RCC 7860 (cell line): ENCODE measurements around the gene PPIL4.

ENCODE experiments used
- DNase-seq: peaks from one replicate; pipeline ENCODE4 v3.0.0-alpha.2; 2015; ENCODE audit warnings: low spot score
- FAIRE-seq: peaks from 2 replicates; lab custom pipeline; 2012; peaks lifted over from hg19 to GRCh38; lab: Jason Lieb, UNC

The PPIL4 gene

GRCh38 chr6:149545754-149546471, at the start of gene PPIL4:
Gene PPIL4, minus strand, starts transcription at chr6:149546043. Its CDS starts 38 bp downstream, at chr6:149546005.
- DNase-seq, result peak; percentile 77
- FAIRE-seq, result no peak

GRCh38 chr6:149593408-149593807, 47.6 kb upstream of the PPIL4 start:
- DNase-seq, result no peak
- FAIRE-seq, result peak; percentile 30

- no peak for FAIRE-seq
- DNase-seq, result no peak
Measured at GRCh38 chr6:149592983-149593382, 47.1 kb upstream of the PPIL4 start.

GRCh38 chr6:149586149-149586548, 40.3 kb upstream of the PPIL4 start:
- DNase-seq (no peak), FAIRE-seq (no peak)

- FAIRE-seq (no peak), DNase-seq (no peak)
Measured at GRCh38 chr6:149581349-149581748, 35.5 kb upstream of the PPIL4 start.

GRCh38 chr6:149580880-149581279, 35.0 kb upstream of the PPIL4 start:
- DNase-seq (no peak), FAIRE-seq (no peak)

- no peak for DNase-seq
- no peak for FAIRE-seq
Measured at GRCh38 chr6:149567945-149568585, 22.2 kb upstream of the PPIL4 start.

GRCh38 chr6:149567194-149567586, 21.3 kb upstream of the PPIL4 start:
- no peak for DNase-seq
- FAIRE-seq, result no peak

- no peak for FAIRE-seq
Measured at GRCh38 chr6:149566410-149567193, 20.8 kb upstream of the PPIL4 start.

GRCh38 chr6:149565527-149566409, 19.9 kb upstream of the PPIL4 start, which contains the start of gene GINM1:
Gene GINM1, plus strand, starts transcription at chr6:149566375. Its CDS starts 40 bp downstream, at chr6:149566415.
- FAIRE-seq, result no peak
- peak; percentile 79 for DNase-seq

More at GRCh38 chr6:149566410-149567193, 20.8 kb upstream of the PPIL4 start:
- no peak for DNase-seq

GRCh38 chr6:149563928-149564325, 18.1 kb upstream of the PPIL4 start:
- DNase-seq (no peak), FAIRE-seq (no peak)

- peak; percentile 56 for FAIRE-seq
- DNase-seq, result peak; percentile 24
Measured at GRCh38 chr6:149563203-149563927, 17.5 kb upstream of the PPIL4 start.

GRCh38 chr6:149560736-149561135, 14.9 kb upstream of the PPIL4 start:
- no peak for FAIRE-seq

GRCh38 chr6:149559389-149559788, 13.5 kb upstream of the PPIL4 start:
- FAIRE-seq (no peak), DNase-seq (no peak)

More at GRCh38 chr6:149560736-149561135, 14.9 kb upstream of the PPIL4 start:
- DNase-seq, result no peak

- FAIRE-seq, result no peak
- DNase-seq, result no peak
Measured at GRCh38 chr6:149558029-149558428, 12.2 kb upstream of the PPIL4 start.

GRCh38 chr6:149551920-149552319, 6.1 kb upstream of the PPIL4 start:
- no peak for DNase-seq
- FAIRE-seq, result no peak

- no peak for FAIRE-seq
- DNase-seq, result peak; percentile 46
Measured at GRCh38 chr6:149545258-149545753, 537 bp downstream of the PPIL4 start.

- no peak for FAIRE-seq
Measured at GRCh38 chr6:149544646-149545257, 1.1 kb downstream of the PPIL4 start.

GRCh38 chr6:149541139-149541538, 4.7 kb downstream of the PPIL4 start:
- no peak for FAIRE-seq
- no peak for DNase-seq

More at GRCh38 chr6:149544646-149545257, 1.1 kb downstream of the PPIL4 start:
- no peak for DNase-seq
